Measurements from ENCODE around the gene TANGO6.
"Not testable (repeated sequence)": the region's sequence is repeated elsewhere in the genome, so short reads cannot be mapped to it uniquely, and the experiment has no call there.

Gene TANGO6

DNA sequence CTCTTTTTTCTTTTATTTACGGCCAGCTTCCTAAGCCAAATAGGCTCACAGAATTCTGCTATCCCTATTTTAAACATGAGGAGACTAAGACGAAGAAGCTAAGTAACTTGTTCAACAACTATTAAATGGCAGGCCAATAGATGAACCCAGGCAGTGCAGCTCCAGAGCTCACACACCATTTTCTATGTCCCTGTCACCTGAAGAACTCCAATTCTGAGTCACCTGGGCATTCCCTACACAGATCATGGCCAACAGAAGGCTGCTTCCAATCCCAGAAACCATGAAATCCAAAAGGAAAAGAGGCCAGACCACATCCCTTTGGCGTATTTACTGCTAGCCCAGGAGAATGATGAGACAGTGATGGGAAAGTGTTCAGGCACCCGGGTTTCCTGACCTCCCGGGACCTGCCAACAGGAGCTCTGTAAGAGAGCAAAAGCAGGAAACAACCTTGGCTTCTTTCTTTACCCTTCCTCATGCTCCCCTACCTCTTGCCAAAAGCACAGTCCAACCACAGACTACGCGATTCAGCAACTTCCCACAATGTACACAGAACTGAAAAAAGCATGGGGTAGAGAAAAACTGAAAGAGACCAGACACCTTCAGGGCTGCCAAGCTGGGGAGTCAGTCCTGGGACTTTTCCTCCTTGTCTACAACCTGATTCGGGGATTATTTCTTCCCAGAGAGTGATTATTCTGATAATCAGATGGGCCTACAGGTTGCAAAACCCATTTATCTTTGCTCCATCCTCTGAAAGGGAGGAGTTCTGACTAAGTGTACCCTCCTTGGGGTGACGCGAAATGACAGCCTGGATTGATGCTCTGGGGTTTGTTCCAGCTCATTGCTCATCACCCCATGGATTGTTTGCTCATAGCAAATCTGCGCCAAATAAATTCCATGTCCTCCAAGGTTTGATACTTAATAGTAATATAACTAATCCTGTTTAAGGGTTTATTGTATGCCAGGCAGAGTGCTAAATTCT, 214.4 kb downstream of the TANGO6 start:
- no peak for DNase-seq (ENCODE audit: low read depth)

DNA sequence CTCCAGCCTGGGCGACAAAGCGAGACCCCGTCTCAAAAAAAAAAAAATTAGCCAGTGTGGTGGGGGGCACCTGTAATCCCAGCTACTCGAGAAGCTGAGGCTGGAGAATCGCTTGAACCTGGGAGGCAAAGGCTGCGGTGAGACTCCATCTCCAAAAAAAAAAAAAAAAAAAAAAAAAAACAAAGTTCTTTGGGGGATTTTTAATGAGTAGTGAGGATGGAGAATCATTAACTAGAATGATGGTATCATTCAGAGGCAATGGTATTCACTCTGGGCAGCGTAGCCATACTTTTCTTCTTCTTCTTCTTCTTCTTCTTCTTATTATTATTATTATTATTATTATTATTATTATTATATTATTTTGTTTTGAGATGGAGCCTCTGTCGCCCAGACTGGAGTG, 220.2 kb downstream of the TANGO6 start:
- DNase-seq (ENCODE audit: low read depth) = not testable (repeated sequence)

DNA sequence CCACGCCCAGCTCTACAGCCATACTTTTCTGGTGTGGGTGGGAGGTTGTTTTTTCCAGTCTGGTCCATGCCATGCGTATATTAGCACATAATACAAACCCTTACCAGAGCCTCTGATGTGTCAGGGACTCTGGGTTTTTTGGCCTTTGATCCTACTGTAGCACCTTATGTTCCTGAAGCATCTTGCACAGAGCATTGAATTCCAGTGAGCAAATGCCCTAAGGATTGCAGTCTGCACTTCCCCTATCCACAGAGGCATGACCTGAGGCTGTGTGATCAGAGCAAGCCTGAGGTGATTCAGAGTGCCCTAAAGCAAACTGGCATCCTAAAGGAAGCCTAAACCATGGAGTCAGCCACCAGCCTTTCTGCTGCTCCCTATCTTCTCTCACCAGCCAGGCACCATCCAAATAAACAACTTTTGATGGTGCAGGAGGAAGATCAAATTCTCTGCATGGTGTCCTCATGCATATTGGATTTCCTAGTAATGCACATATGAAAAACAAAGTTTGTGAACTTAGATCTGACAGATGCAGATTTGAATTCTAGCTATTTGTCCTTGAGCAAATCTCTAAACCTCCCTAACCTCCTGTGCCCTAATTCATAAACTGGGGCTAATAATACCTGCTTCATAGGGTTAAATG, 220.9 kb downstream of the TANGO6 start:
- DNase-seq (ENCODE audit: low read depth) = no peak

DNA sequence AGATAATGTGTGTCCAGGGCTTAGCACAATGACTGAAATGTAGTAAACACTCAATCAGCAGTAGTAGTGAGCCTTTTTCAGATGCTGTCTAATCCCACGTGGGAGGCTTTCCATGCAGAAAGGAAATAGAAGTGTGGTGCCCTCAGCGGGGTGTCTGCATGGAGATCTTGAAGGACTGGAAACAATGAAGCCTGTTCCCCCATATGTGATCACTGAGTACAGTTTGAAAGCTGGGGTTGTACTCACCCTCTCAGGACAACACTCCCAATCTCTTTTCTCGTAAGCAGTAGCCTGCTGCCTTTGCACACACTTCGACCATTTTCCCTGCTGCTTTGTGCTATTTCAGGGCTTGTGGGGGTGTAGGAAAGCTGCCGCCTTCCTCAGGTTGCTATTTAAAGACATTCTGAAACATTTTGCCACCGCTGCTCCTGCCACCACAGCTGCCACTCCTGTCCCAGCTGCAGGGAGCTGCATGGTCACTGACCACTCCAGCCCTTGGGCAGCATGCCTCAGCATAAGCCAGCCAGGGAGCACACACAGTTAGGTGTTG, 221.5 kb downstream of the TANGO6 start:
- DNase-seq (ENCODE audit: low read depth) = no peak

DNA sequence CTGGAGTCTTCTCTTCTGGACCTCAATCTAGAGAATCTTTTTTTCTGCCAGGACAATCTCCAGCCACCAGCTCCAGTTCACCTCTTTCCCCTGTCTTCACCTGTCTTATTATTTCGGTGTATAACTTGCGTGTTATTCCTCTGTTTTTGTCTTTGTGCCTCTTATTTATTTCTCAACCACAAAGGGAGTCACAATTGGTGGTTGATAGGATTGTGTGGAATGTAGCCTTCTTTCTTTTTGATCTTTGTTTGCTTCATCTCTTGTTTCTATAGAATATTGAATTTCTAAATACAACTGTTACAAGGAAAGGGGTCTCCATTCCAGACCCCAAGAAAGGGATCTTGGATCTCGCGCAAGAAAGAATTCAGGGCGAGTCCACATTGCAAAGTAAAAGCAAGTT, 226.2 kb downstream of the TANGO6 start:
- DNase-seq (ENCODE audit: low read depth) = no peak

DNA sequence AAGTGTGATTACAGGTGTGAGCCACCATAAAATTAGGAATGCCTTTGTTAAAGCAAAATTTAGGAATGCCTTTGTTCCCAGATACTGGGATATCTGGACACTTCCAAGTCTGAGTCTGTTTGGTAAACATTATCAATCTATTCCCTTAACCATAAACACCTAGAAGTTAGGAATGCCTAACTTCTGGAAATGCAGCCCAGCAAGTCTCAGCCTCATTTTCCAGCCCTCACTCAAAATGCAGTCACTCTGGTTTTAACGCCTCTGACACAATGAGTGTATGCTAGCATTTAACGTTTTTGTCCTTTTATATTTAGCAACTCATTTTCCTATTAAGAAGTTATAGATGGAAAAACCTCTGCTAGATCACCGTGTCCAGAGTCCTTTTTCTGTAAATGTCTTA, 227.7 kb downstream of the TANGO6 start:
- no peak for DNase-seq (ENCODE audit: low read depth)

DNA sequence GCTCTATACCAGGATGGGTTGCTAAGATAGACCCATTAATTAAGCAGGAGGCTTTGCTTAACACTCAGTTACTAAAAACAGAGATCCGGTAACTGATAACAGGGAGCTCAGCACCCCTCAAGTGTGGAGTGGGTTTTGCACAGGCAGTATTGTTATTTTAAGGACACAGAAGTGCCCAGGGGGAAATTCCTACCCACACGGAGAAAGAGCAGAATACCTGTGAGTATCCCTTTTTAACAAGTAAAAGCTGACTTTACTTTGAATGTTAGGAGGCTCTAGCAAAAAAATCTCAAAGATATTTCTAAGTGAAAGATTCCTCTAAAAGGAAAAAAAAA, 229.3 kb downstream of the TANGO6 start:
- no peak for DNase-seq (ENCODE audit: low read depth)

DNA sequence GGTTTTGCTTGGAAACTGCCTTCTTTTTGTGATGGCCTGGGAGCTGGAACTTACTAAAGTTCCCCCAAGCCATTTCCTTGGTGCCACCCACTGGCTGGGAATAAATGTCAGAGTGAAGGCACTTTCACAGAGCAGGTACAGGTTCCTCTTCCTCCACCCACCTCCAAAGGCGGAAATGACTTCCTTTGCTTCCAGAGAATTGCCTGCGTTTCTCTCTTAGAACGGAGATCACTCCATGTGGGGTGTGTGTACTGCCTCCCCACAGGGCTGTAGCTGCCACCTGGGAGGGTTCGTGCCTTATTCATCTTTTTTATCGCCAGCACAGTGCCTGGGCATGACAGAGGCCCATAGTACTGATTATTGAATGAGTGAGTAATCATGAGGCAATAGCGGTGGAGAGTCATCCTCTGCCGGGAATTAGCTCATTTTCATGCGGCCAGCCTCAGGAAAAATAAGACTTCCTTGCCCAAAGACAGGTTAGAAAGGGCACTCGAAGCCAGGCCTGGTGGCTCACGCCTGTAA, 229.9 kb downstream of the TANGO6 start:
- no peak for DNase-seq (ENCODE audit: low read depth)

DNA sequence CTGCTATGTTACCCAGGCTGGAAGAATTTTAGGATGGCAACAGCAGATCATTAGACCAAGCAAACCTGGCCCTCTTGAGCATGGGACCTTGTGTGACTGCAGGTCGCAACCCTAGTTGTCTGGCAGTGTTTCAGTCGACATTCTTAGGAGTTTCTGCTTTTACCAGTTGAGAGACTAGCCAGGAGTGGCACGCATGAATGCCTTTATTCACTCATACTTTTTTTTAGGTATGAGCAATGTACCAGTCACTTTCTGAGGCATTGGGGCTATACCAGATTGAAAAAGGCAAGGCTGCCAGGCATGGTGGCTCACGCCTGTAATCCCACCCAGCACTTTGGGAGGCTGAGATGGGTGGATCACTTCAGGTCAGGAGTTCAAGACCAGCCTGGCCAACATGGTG, 233.9 kb downstream of the TANGO6 start:
- no peak for DNase-seq (ENCODE audit: low read depth)

DNA sequence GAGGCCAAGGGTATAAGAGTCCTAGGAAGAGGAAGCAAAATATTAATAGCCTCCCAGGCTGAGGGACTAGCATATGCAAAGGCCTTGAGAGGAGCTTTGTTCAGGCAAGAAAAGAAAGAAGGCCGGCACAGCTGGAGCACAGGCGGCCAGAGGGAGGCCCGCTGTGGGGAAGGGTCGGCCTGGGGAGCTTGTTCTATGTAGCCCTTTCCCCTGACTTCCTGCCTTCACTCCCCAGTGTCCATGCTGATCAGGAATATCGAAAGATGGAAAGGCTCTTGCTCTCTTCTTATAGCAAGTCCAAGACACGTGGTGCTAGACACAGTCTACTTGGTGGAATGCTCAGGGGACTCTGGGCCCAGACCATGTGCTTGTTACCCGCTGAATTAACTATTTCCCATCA, 234.7 kb downstream of the TANGO6 start:
- no peak for DNase-seq (ENCODE audit: low read depth)

DNA sequence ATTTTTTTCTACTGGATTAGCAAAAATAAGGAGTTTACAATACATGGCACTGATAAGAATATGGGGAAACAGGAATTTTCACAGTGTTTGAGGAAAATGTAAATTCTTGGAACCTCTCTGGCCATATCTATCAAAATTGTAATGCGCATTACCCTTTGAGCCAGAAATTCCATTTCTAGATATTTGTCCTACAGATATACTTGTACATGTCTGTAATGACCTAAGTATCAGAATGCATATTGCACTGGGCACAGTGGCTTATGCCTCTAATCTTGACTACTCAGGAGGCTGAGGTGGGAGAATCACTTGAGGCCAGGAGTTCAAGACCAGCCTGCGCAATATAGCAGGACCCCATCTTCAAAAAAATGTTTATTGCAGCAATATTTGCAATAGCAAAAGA, 236.4 kb downstream of the TANGO6 start:
- no peak for DNase-seq (ENCODE audit: low read depth)

DNA sequence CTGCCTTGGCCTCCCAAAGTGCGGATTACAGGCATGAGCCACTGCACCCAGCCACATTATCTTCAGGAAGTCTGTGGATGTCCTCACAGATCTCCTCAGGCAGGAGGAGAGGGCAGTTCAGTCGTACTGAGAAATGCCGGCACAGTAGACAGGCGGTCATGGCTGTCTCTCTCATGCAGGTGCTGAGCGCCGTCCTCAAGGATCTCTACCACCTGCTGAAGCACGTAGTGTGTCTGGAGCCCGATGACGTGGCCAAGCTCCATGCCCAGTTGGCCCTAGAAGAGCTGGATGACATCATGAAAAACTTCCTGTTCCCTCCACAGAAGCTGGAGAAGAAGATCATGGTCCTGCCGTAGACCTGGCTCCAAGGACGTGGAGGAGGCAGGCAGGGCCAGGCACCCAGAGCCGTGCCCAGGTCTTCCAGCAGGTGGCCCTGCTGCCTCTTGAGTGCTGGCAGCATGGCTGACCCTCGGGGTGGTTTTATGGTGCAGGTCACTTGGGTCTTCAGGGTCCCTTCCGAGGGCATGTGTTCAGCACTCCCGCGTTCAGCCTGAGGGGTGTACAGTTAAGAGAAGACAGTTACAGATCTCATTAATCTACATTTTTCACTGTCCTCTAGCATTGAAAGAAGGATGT, 240.1 kb downstream of the TANGO6 start:
- no peak for DNase-seq (ENCODE audit: low read depth)

DNA sequence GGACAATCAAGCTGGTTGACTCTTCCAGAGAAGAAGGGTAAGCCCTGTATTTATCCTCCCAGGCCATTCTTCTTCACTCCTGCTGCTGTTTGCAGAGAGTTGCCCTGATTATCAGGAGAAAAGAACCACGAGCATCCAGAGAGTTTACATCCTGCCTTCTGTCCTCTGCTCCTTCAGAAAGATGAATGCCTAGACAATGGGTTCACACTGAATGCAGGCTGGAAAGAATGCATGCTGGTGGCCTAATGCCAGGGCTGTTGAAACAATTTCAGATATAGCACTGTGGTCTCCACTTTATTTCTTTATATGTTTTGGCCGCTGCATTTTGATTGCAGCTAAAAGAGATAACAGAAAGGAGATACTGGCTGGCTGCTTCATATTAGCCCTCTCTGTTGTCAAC, 241.0 kb downstream of the TANGO6 start:
- DNase-seq (ENCODE audit: low read depth) = no peak

DNA sequence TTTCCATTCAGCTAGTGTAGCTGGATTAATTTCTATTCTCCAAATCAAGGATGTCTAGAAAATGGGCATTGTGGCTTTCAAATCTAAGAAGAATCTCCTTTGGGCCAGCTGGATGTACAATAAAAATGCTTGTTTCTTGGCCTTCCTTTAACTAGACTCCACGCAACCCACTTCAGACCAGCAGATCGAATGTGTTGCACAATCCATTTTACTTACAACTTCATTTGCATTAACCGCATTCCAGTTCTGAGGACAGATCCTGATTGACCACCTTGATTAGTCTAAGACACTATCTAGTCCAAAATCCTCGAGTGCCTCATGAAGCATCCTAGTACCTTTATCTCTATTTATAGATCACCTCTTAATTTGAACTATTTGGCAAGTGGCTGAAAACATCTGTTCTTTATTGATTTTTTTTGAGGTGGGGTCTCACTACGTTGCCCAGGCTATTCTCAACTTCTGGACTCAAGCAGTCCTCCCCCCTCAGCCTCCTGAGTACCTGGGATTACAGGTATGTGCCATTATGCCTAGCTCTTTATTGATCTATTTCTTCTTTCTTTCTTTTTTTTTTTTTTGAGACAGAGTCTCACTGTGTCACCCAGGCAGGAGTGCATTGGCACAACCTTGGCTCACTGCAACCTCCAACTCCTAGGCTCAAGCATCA, 241.8 kb downstream of the TANGO6 start:
- DNase-seq (ENCODE audit: low read depth) = no peak

DNA sequence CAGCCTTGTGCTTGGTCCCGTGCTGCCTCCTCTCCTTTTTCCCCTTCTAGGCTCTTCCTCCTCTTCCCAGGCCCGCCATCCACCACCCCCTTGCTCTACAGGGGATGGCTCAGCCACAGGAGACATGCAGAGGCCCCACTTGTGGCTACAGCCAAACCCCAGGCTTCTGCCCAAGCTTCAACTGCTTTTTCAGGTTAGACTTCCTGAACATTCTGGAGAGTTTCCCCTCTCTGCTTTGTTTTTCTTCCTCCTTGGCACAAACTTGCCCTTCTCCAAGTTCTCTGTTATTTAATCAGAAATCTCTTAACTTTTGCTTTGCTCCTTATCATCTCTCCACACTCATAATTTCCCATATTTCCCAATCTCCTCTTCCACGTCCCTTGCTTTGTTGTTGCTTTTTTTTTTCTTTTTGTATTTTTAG, 243.8 kb downstream of the TANGO6 start:
- DNase-seq (ENCODE audit: low read depth) = no peak

DNA sequence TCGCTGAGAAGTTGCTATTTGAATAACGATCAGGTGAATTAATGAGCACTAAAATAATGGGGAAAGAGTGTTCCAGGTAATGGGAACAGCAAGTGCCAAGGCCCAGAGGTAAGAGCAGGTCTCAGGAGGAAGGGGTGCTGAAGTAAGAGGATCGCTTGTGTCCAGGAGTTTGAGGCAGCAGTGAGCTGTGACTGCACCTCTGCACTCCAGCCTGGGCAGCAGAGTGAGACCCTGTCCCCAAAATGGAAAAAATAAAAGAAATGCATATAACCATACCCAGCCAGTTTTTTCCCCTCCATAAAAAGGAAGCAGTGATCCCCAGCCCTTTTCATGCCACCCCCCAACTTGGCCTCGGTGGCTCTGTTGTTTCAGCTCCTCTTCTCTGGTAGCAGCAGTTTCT, 245.4 kb downstream of the TANGO6 start:
- no peak for DNase-seq (ENCODE audit: low read depth)

DNA sequence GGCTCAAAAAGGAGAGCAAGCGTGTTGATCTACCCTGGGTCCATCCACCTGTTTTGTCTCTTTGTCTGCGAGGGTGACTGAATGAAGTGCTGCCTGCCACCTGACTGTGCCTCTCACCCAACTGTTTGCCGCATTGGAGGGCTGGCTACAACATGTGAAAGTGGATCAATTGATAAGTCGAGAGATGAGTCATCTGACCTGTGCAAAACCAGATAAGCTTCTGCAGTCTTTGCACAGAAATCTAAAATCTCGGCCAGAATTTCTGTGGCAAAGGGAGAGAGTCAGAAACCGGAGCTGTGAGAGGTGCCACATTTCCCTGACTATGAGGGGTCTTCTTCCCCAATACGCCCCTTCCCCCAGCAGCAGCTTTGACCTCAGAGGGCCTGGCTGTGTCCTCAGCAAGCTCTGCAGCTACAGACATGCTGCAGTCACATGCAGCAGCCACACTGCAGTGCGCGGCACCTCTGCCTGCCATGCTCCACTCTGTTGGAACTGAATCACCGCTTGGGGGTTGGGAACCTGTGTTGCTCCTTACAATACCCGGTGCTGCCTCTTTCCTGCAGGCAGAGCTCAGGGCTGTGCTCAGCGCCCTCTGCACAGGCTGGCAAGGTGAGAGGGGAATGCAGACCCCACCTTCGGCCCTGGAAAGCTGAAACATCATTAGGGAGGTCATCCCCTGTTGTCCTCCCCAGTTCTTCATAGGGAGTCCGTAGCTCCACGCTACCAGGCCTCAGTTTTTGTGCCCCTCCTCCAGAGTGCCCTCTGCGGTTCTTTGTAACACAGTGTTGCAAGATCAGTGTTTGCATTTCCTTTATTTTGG, 246.0 kb downstream of the TANGO6 start:
- no peak for DNase-seq (ENCODE audit: low read depth)

DNA sequence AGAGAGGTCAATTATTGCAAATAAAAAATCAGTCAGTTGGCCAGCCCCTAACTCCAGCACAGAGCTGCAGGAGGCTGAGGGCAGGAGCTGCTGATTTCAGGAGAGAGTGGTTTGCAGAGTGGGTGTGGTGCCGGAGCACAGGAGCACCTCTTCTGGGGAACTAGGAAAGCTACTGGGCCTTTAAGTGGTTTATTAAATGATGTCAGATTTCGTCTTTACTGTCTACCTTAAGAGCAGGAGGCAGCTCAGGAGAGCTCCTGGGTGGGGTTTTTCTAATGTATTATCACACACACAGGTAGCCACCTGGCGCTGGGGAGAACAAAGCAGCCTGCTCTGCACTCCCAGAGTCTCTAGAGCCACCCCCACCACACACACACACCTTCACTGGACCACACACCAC, 250.6 kb downstream of the TANGO6 start:
- no peak for DNase-seq (ENCODE audit: low read depth)

DNA sequence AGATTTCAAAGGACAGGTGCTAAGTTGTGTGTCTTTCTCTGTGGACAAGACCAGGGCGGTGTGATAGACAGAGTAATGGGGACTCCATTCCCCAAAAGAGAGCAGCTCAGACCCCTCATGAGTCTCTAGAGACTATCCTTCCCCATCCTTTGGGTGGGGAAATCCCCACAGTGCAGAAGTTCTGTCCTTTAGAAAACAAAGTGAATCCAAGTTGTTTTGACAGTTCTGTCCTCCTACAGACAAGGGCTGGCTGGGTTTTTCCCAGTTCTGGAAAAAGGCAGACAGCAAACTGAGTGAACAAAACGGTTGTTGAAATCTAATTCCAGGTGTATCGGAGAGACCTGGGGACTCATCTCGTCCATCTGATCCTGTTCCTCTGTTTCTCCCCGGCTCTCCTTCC, 251.2 kb downstream of the TANGO6 start:
- DNase-seq (ENCODE audit: low read depth) = no peak

DNA sequence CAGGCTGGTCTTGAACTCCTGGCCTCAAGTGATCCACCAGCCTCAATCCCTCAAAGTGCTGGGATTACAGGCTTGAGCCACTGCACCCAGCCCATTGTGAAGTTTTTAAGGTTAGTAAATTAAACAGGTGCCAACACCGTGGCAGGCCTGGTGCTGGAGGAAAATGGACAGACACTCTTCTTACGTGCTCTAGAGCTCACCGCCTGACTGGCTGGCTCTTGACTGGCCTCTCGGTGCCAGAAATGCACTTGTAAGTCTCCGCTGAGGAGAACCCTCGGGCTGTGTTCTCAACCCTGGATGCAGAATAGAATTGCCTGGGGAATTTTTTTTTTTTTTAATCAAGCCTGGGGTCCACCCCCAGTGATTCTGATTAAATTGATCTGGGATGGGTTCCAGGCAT, 251.9 kb downstream of the TANGO6 start:
- no peak for DNase-seq (ENCODE audit: low read depth)

DNA sequence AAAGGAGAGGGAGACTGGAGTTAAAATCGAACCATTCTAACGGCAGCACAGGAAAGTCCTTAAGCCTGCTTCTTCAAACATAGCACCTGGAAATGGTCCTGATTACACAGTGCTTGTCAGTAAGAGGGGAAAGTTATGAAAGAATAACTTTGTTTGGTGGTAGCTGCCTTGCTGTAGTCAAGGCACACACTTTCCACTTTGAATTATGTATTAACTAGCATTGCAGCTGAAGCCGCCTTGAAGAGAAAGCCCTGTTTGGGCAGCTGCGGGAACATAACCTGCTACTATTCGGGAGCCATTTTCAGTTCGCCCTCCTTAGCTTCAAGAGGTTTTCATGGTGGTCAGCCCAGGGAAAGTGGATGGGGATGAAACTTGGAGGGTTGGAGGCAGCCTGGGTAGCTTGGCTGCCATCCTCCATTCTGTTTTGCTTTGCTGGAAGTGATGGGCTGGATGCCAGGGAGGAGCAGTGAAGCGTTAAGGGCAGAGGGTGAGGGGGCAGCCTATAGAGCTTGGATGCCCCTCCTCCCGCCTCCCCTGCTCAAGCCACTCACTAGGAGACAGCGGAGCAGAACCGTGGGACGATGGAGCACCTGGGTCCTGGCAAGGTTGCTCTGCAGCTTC, 256.9 kb downstream of the TANGO6 start:
- no peak for DNase-seq (ENCODE audit: low read depth)

All from activated T-helper 1 cell treated with Interleukin-2 at 50 U/mL for 16 hours (primary cell).